ENCODE results near the gene TIGD2. TPM values are rescaled to one million over a fixed set of nuclear protein-coding genes. Genes with fewer than 3 reads are reported as not detected.

The TIGD2 gene
- total and polyA plus RNA-seq, 2 experiments from 2014 or later: 2.1 to 6.7 TPM

- Histone ChIP-seq H3K4me2 (no peak overlapping the region), H3K27ac (ENCODE audit: low read depth) (no peak overlapping the region), H3K36me3 (ENCODE audit: insufficient read depth) (no peaks in the 10 kb centered on the region), H4K20me1 (replicated peaks; ENCODE audit: insufficient read depth) (no peaks in the 10 kb centered on the region), H2AFZ (no peak overlapping the region), H3K4me1 (ENCODE audit: insufficient read depth) (no peaks in the 10 kb centered on the region), H3F3A (replicated peaks; ENCODE audit: low read depth) (no peaks in the 10 kb centered on the region), H3K9me2 (ENCODE audit: insufficient read depth) (no peaks in the 10 kb centered on the region), H3K4me3 (no peak overlapping the region), H3K79me2 (replicated peaks; ENCODE audit: insufficient read depth) (no peaks in the 10 kb centered on the region), H3K27me3 (ENCODE audit: insufficient read depth) (no peaks in the 10 kb centered on the region)
- ATAC-seq (no peak), DNase-seq (ENCODE audit: low spot score) (no peak)
- Mint-ChIP-seq H3K9me3 (no peaks in the 10 kb centered on the region), H3K36me3 (ENCODE audit: low read depth) (no peaks in the 10 kb centered on the region), H3K4me3 (no peak overlapping the region), H3K27ac (no peak overlapping the region), H3K4me1 (peaks cover 6% of the 10 kb centered on the region; the same call in 1 of the 3 replicates), H3K27me3 (ENCODE audit: insufficient read depth, low read depth, poor library complexity) (no peaks in the 10 kb centered on the region)
- TF ChIP-seq ZNF331 (CRISPR knock-in tag; IDR thresholded peaks at IDR 0.05; ENCODE audit: low read depth): no peak
- no peak for TF ChIP-seq JUNB (IDR thresholded peaks at IDR 0.05; ENCODE audit: unreplicated experiment)
- TF ChIP-seq POLR2AphosphoS5 (IDR thresholded peaks at IDR 0.05; ENCODE audit: low read depth): no peak
- no peak for TF ChIP-seq ZNF114 (CRISPR knock-in tag; IDR thresholded peaks at IDR 0.05)
- no peak for TF ChIP-seq EZH2phosphoT487 (IDR thresholded peaks at IDR 0.05; ENCODE audit: unreplicated experiment)
- TF ChIP-seq ZNF462 (CRISPR knock-in tag; IDR thresholded peaks at IDR 0.05): no peak
- TF ChIP-seq, protein P1, sequence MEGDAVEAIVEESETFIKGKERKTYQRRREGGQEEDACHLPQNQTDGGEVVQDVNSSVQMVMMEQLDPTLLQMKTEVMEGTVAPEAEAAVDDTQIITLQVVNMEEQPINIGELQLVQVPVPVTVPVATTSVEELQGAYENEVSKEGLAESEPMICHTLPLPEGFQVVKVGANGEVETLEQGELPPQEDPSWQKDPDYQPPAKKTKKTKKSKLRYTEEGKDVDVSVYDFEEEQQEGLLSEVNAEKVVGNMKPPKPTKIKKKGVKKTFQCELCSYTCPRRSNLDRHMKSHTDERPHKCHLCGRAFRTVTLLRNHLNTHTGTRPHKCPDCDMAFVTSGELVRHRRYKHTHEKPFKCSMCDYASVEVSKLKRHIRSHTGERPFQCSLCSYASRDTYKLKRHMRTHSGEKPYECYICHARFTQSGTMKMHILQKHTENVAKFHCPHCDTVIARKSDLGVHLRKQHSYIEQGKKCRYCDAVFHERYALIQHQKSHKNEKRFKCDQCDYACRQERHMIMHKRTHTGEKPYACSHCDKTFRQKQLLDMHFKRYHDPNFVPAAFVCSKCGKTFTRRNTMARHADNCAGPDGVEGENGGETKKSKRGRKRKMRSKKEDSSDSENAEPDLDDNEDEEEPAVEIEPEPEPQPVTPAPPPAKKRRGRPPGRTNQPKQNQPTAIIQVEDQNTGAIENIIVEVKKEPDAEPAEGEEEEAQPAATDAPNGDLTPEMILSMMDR (conservative IDR thresholded peaks at IDR 0.05; ENCODE audit: low read depth in 2 of 2): no peak
- no peak for TF ChIP-seq CREB1 (CRISPR knock-in tag; IDR thresholded peaks at IDR 0.05; ENCODE audit: low read depth)
- TF ChIP-seq EZH2 (IDR thresholded peaks at IDR 0.05; ENCODE audit: low read depth, unreplicated experiment): no peak
- TF ChIP-seq NANOG (IDR thresholded peaks at IDR 0.05; ENCODE audit: borderline replicate concordance): no peak
- TF ChIP-seq STAT1 (IDR thresholded peaks at IDR 0.05; ENCODE audit: unreplicated experiment): no peak
- TF ChIP-seq ETS1 (IDR thresholded peaks at IDR 0.05): no peak
- TF ChIP-seq, protein P2, sequence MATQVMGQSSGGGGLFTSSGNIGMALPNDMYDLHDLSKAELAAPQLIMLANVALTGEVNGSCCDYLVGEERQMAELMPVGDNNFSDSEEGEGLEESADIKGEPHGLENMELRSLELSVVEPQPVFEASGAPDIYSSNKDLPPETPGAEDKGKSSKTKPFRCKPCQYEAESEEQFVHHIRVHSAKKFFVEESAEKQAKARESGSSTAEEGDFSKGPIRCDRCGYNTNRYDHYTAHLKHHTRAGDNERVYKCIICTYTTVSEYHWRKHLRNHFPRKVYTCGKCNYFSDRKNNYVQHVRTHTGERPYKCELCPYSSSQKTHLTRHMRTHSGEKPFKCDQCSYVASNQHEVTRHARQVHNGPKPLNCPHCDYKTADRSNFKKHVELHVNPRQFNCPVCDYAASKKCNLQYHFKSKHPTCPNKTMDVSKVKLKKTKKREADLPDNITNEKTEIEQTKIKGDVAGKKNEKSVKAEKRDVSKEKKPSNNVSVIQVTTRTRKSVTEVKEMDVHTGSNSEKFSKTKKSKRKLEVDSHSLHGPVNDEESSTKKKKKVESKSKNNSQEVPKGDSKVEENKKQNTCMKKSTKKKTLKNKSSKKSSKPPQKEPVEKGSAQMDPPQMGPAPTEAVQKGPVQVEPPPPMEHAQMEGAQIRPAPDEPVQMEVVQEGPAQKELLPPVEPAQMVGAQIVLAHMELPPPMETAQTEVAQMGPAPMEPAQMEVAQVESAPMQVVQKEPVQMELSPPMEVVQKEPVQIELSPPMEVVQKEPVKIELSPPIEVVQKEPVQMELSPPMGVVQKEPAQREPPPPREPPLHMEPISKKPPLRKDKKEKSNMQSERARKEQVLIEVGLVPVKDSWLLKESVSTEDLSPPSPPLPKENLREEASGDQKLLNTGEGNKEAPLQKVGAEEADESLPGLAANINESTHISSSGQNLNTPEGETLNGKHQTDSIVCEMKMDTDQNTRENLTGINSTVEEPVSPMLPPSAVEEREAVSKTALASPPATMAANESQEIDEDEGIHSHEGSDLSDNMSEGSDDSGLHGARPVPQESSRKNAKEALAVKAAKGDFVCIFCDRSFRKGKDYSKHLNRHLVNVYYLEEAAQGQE (IDR thresholded peaks at IDR 0.05; ENCODE audit: unreplicated experiment): no peak
Observed at GRCh38 chr4:89161841-89162240, 50.5 kb downstream of the TIGD2 start.

All from GM23338 (cell line).